Left hindlimb (tissue), 1 donor: ENCODE measurements around the gene SCN9A.
"Not testable (repeated sequence)": the region's sequence is repeated elsewhere in the genome, so short reads cannot be mapped to it uniquely, and the experiment has no call there.

Source experiments
- DNase-seq: peaks from one replicate; pipeline ENCODE4 v3.0.0-alpha.2; 2018

The SCN9A gene

DNA sequence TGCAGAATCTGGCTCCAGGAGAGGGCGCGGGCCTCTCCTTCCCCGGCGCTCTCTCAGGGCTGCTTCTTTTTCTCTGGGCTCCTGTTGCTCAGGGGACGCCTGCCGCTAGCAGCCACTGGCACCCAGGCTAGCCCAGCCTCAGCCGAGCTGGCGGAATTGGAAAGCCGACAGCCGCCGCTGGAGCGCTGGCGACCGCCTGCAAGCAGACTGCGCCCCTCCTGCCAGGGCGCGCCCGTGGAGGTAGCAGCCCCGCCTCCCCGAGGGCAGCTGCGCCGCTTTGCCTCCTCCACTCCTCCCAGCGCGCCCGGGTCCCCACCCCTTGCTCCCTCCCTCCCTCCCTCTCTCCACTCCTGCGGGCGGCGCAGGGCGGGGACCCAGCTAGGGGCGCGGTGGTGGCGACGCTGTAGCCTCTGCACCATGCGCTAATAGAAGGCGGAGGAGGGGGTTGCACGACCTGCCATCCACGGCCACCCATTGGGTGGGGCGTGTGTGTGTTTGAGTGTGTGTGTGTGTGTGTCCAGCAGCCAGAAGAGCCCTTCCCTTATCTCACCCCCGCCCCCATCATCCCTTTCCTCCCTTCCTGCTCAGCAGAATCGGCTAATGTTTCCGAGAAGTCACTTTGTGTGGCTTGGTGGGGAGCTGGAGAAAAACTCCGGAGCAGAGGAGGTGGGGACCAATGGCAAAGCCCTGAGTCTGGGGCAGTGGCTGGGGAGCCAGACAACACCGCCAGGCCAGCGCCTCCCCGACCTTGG is at the start of gene SCN9A:
SCN9A (minus strand) TSS at position 209 of the 752 bp plus-strand sequence. CDS start 64,188 bp downstream, outside the sequence.
- peak; percentile 88 for DNase-seq

DNA sequence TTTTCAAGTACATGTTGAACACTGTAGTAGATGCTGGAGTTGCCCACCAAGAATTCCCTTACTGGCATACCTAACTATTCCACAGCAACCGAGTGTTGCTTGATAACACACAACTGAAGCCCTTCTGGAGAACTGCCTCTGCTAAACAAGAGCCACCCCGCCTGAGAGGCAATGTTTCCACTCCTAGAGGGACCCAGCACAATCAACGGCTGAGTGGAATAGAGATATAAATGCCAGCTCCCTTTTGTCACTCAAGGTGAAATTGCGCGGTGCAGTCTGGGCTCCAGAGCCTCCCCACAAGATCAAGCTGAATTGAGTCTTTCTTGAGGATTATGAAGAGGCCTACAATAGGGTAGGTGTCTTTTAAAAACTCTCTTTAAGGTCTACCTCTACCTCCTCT is 49.1 kb upstream of the SCN9A start:
- DNase-seq: no peak

DNA sequence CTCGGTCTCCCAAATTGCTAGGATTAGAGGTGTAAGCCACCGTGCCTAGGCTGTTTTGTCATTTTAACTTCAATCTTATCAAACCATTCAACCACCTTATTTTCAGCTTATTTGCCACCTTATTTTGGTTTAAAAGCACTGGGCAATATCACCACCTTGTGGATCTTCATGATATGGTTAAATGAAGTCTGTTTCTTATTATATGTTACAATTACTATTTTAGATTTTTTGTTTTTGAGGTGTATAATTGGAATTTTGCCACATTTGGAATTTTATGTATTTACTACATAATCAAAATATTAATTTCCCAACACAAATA is 43.8 kb upstream of the SCN9A start:
- no peak for DNase-seq

DNA sequence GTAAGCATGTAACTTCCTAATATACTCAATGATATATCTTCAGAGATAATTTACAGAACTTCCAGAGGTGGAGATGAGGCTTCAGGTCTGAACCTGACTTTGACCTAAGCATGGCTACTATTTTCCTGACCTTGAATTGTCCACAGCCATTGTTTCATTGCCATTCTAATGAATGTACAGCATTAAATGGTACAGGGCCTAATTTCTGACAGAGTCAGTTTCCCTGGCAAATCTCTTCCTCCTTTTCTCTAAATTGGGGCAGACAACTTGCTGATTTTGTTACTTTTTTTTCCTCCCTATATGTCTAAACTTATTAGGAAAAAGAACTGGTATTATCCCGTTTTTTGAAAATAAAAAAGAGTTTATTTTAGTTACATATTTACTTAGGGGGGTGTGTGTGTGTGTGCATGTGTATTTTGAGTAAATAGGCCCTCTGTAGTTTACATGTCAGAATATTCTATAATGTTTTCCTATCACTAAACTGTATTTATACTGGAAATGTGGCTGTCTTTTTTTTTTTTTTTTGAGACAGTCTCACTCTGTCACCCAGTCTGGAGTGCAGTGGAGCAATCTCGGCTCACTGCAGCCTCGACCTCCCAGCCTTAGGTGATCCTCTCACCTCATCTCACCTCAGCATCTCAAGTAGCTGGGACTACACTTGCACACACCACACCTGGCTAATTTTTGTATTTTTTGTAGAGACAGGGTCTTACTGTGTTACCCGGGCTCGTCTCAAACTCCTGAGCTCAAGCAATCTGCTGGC is 43.3 kb upstream of the SCN9A start:
- no peak for DNase-seq

DNA sequence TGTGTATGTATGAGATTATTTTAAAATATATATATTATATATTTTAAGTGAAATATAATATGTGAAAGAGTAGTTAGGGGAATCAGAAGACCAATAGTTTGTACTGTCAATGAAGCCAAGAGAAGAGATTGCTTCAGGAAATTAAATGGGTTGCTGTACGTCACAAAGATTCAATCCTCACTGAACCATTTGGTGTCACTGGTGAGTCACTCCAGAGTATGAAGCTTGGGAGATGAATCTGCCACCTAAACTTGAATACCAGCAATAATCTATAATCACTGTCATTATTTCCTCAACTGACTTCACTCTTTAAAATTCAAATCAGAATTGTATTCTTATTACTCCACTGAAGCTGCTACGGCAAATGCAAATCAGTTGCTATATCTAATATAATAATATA is 41.9 kb upstream of the SCN9A start:
- DNase-seq: no peak

DNA sequence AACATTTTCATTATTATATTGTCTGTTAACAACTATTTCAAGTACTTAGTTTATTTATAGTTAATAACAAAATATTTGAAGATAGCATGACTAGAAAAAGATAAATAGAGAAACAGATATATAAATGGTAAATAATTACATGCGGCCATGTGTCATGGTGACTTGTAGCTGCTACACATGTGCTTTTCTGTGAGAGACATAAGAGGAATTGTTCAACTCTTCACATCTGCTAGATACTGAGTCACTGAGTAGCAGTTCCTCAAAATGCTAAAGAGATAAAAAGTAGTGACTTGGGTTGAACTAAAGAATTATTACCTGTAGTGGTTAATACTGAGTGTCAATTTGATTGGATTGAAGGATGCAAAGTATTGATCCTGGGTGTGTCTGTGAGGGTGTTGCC is 37.5 kb upstream of the SCN9A start:
- DNase-seq: no peak

DNA sequence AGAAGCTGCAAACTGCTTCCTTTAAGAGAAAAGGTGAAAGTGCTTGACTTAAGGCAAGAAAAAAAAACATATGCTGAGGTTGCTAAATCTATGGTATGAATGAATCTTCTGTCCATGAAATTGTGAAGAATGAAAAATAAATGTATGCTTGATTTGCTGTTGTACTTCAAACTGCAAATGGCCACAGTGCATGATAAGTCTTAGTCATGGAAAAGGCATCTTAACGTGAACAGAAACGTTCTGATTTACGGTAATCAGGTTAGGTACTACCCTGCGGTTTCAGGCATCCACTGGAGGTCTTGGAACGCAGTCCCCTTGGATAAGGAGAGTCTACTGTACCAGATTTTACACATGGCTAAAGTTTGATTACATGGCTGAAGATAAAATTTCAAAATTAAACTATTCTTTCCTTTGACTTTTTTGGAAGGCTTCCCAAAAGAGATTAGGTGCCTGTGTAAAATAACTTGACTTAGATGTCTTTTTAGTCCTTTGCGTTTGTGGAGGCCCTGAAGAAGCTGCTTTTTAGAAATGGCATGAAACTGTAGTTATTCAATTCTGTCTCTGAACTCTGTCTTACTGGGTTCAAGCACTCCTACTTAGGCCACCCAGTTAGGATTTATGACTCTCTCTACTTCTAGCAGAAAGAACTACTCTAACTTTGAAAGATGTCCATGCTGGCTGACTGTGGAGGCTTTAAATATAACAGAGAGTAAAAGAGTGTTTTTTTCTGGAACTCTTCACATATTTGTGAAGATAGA is 35.9 kb upstream of the SCN9A start:
- DNase-seq: no peak

DNA sequence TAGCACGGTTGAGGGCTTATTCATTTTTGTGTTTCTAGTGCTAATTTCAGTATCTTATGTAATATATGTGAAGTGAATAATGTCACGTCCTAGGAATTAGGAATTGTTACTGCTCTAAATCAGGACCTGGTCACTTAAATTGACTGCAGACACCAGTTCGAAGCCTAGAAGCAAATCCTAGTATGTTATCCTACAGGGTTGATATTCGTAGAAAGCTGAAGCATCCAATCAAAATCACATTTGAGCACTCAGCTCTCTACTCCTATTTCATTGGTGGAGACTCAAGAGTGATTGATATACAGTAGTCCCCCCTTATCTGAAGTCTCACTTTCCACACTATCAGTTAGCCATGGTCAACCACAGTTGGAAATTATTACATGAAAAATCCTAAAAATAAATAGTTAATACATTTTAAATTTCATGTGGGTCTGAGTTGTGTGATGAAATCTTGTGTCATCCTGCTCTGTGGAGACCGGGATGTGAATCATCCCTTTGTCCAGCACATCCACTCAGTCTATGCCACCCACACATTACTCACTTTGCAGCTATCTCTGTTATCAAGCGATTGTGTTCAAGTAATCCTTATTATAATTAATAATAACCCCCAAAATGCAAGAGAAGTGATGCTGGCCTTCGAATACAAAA is 35.2 kb upstream of the SCN9A start:
- no peak for DNase-seq

DNA sequence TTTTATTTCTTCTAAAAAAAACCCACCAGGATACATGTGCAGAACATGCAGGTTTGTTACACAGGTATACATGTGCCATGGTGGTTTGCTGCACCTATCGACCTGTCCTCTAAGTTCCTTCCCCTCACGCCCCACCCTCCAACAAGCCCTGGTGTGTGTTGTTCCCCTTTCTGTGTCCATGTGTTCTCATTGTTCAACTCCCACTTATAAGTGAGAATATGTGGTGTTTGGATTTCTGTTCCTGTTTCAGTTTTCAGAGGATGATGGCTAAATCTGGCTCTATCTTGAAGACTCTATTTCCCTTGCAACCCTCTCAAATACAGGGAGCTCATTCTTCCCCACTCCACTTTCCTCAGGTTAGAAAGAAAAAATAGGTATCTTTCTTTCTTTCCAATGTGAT is 32.0 kb upstream of the SCN9A start:
- DNase-seq: not testable (repeated sequence)

DNA sequence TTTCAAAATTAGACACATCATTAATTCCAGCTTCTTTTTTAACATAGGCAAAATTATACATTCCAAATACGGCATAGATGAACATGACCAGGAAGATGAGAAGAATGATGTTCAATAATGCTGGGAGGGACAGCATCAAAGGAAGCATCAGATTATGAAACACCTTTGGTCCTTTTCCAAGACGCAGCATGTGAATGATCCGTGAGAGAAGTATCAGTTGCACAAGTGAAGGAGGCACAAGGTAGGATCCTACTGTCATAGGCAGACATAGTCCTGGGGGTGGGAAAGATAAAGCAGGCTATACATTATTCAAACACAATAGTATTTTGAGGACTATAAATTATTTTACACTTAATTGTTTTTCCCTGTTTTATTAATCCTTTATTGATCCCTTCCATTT is 30.6 kb upstream of the SCN9A start:
- DNase-seq: no peak

DNA sequence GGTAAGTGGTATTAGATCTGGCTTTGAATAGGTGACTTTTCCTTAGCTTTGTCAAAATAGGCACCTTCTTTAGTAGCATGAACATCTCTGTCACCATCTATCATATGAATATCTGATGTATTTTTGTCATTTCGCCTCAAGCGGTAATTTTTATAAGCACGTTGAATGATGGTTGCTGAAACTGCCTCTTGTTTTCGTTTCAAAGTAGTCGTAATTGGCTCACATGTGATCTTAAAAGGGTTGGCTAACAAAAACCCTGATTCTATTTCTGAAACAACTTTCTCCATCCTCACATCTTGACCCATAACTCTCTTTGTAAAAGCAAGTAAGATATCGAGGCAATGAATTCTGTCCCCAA is 29.8 kb upstream of the SCN9A start:
- no peak for DNase-seq

DNA sequence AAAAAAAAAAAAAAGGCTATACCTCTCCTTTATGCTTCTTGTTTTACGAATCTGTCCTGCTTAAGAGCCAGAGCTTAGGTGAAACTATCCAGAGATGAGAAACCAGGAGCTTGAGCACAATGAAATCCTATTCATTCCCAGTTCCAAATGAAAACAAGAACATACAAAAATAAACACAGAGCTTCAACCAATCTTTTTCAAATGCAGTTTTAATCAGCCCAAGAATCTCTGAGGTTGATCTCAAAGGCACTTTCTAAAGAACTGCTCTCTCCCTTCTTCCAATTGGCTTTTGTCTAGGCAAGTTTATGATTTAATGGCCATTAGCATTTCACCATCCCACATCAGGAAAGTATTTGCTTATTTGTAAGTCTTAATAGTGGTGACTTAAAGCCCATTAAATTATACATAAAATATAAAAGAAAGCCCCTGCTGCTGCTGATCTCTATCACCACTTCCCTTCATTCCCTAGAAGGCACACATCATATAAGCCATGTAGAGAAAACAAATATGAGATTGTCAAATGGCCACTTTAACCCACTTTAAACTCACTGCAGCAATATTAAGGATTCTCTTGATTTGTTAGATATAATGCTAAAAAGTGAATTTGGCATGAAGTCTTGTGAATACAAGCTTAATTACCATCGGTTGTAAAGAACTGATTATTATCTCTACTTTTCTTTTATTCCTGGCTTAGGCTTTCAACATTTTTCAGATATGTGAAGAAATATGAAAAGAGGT is 29.3 kb upstream of the SCN9A start:
- no peak for DNase-seq

DNA sequence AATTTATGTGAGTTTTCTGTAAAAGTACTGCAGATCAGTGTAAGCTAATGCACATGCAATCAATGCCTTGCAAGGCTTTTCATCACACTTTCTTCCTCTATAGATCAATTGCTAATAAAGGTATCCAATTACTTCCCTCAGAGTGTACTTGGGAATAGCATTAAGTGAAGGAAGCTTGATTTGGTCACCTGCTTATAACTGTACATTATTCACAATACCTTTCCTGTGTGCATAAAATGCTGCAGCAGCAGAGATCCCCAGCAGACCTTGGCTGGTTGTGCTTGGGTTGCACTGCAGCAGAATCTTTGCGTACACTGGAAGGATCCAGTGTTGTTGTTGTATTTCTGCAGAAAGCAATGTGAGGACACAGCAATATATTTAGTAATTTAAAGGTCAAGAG is 18.5 kb upstream of the SCN9A start:
- no peak for DNase-seq

DNA sequence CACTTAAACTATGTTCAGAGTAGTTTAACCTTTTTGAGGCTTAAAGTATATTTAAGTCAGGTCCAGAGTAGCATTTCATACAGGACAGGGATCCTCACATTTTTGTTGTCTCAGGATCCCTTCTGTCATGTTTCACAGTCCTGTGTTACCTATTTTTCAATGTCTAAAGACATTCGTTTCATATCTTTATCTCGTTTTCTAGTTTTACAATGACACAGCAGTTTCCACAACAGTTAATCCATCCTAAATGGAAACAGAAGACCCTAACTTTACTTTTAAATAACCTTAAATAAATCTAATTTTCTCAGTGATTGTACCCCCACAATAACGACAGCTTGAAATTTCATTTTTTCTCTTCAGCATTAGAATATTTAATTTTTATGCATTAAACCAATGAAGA is 17.3 kb upstream of the SCN9A start:
- no peak for DNase-seq

DNA sequence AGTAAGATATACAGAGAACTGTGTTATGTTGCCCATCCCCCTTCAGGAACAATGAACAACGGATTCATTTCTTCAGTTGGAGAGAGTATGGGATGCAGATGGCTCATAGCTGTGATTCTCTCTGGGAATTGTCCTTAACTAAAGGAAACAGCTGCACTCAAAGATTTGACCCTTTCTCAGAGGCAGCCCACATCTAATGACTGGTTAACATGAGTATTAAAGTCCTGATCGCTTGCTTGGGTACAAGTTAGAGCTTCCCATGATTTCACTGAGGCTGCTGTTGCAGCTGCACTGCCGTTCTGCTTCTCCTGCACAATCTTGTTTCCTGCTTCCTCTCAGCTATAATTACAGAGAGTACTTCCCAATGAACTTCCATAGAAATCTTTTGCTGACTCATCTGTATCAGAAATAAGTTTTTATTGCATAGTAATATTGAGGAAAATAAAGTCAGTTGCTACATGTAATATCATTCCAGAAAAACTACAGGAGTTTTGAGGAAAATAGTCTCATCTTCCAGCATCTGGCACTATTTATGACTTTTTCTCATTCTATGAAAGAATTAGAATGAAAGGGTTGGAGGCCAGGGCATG is 12.8 kb upstream of the SCN9A start:
- peak; percentile 38 for DNase-seq

DNA sequence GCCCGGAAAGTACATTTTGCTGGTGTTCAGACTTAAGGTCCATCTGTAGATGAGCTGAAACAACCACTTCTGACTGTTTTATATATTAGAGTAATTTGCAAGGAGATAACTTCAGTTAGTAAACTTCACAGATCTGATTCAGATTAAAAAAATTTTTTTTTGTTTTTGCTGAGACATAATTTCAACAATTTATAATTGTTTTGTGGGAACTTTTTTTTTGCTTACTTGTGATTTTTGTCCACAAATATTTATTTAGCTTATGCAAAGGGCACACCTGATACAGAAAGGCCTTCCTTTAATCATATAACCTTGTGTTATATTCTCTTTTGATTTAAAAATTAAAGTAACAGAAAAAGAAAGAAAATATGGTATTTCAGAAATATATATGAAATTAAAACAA is 9.6 kb upstream of the SCN9A start:
- DNase-seq: no peak

DNA sequence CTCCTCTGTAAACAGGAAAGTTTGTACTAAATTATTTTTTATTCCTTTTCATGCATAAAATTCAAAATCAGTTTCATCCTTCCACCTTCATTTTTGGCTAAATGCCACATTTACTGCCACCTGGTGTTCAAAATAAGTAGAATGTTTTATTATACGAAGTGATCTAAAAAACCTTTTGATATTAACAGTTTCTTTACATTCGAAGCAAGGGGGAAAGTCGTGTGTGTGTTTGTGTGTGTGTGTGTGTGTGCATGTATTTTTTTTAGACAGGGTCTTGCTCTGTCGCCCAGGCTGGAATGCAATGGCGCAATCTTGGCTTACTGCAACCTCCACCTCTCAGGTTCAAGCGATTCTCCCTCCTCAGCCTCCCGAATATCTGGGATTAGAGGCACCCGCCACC is 9.0 kb upstream of the SCN9A start:
- DNase-seq: no peak

DNA sequence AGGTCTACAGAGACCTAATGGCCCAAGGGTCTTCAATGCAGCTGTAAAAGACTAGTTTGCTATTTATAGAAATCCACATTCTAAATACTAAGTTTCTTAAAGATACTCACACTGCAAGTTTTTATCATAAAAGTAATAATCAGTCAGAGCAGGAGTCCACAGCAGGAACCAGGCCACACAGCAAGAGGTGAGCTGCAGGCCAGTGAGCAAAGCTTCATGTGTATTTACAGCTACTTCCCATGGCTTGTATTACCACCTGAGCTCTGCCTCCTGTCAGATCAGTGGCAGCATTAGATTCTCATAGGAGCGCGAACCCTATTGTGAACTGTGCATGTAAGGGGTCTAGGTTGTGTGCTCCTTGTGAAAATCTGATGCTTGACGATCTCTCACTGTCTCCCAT is 6.7 kb upstream of the SCN9A start:
- DNase-seq: no peak

DNA sequence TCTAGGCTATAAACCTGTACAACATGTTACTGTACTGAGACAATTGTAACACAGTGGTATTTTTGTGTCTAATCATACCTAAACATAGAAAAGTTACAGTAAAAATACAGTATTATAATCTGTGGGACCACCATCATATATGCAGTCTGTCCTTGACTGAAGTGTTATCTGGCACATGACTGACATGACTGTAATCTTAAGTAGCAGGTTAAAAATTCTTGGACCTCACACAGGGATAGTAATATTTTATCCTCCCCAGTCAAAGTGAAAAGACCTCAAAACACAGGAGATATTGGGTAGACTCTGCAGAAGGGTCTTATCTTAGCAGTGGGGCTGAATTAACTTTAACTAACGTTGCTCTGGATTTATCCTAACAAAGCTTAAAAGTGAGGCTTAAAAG is 4.9 kb upstream of the SCN9A start:
- DNase-seq: no peak

DNA sequence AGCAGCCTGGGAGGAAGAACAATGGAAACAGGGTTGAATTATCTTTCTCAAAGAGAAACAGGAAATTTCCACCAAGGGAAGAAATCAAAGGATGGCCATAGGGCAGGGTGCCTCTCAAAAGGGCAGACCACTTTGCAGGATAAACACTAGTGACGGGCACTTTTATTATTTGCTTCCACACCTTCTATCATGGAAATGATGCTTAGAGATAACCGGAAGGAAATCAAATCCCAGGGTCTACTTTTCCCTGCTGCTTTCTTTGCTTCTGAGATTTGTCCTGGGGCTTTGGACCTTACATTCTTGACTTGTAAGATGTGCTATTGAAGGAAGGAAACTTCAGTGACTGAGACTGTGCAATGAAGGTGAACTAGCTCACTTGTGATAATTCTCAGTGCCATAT is 1.1 kb upstream of the SCN9A start:
- DNase-seq: no peak

DNA sequence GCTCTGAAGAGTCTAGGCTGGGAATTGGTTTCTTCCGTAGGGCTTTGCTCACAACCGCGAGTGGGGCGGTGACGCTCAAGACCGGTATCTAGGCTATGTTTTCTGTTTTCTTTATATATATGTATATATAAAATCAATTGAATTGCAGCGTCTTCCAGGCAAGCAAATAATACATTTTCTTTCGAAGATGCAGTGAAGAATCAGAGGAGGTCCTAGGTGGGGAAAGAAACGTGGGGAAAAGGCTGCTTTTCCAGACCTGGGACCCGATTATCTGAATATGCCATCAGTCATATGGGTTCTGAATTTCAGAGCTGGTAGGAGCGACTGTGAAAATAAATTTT is 714 bp upstream of the SCN9A start:
- no peak for DNase-seq

DNA sequence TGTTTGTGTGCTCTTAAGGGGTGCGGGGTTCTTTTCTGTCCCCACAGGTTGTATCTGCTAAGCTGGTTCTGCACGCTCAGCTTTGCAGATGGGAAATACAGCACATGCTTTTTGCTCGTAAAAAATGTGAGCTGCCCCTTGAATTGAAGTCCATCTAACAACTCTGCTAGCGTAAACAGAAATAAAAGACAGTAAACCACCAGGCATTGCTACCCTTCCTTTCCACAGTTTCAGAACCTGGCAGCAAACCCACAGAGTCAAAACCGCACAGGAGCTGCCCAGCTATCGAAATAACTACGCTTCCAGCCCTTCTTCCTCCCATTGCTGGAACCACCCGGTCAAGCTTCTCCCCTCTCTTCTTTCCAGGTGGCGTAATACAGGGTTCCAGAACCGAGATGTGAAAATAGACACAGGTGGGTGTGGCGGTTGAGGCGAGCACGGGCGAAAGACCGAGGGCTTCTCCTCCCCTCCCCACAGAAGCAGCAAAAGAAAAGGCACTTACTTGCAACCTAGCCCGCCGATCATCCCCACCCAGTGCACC is 479 bp downstream of the SCN9A start:
- DNase-seq: peak; percentile 49
